Keratinocyte (primary cell): ENCODE data around the gene IL1RAPL1. TPM values are rescaled to one million over a fixed set of nuclear protein-coding genes. Genes with fewer than 3 reads are reported as not detected.

Experiments used
- DNase-seq: peaks from one replicate; pipeline ENCODE4 v3.0.0-alpha.2; 2011; ENCODE audit warnings: low read depth, missing footprints, low spot score
- FAIRE-seq: peaks from 2 replicates; lab custom pipeline; 2011; peaks lifted over from hg19 to GRCh38; lab: Jason Lieb, UNC
- H2AFZ ChIP-seq: 2 replicates; pipeline ENCODE4 v1.6.0; 2012; ENCODE audit warnings: low read length, control low read depth, inconsistent platforms; ENCODE audit not compliant: control insufficient read depth
- H3K27ac ChIP-seq: 2 replicates; pipeline ENCODE4 v1.5.1; 2011; ENCODE audit warnings: low read length; ENCODE audit not compliant: control insufficient read depth, insufficient read depth
- H3K27me3 ChIP-seq: 3 replicates; pipeline ENCODE4 v1.6.0; 2011; ENCODE audit warnings: low read length; ENCODE audit not compliant: control insufficient read depth, insufficient read depth; ENCODE audit errors: extremely low read depth
- H3K36me3 ChIP-seq, 2 experiments: 2 replicates in 1 of 2; 3 replicates in 1 of 2; pipeline ENCODE4 v1.5.1; 2011; ENCODE audit warnings: low read length in 2 of 2, mild to moderate bottlenecking in 1 of 2; ENCODE audit not compliant: control insufficient read depth in 2 of 2, insufficient read depth in 2 of 2; ENCODE audit errors: extremely low read depth in 1 of 2
- H3K4me1 ChIP-seq: 3 replicates; pipeline ENCODE4 v1.5.1; 2011; ENCODE audit warnings: low read length; ENCODE audit not compliant: control insufficient read depth, insufficient read depth; ENCODE audit errors: extremely low read depth
- H3K4me2 ChIP-seq: 3 replicates; pipeline ENCODE4 v1.6.0; 2011; ENCODE audit warnings: low read depth, low read length; ENCODE audit not compliant: control insufficient read depth, insufficient read depth; ENCODE audit errors: extremely low read depth
- H3K4me3 ChIP-seq, 3 experiments: fragments of 200-600 bp in 1 of 3; sonication (generic) in 1 of 3; 2 replicates in 2 of 3; 3 replicates in 1 of 3; pipeline ENCODE4 v1.5.1; 2011 to 2016; ENCODE audit warnings: low read length in 3 of 3, mild to moderate bottlenecking in 3 of 3, control low read depth in 2 of 3, inconsistent platforms in 1 of 3, low read depth in 1 of 3, mixed read lengths in 1 of 3, mixed run types in 1 of 3, moderate library complexity in 1 of 3; ENCODE audit not compliant: control insufficient read depth in 2 of 3, insufficient read depth in 2 of 3; ENCODE audit errors: extremely low read depth in 1 of 3
- H3K79me2 ChIP-seq: 2 replicates; pipeline ENCODE4 v1.6.0; 2012; ENCODE audit warnings: low read length; ENCODE audit not compliant: control insufficient read depth, insufficient read depth
- H3K9ac ChIP-seq: 3 replicates; pipeline ENCODE4 v1.6.0; 2011; ENCODE audit warnings: low read length; ENCODE audit not compliant: control insufficient read depth, insufficient read depth; ENCODE audit errors: extremely low read depth
- H3K9me1 ChIP-seq: 3 replicates; pipeline ENCODE4 v1.6.0; 2011; ENCODE audit warnings: low read length; ENCODE audit not compliant: control insufficient read depth, insufficient read depth; ENCODE audit errors: extremely low read depth
- H3K9me3 ChIP-seq: 2 replicates; pipeline ENCODE4 v1.5.1; 2012; ENCODE audit warnings: low read depth, low read length; ENCODE audit not compliant: control insufficient read depth
- H4K20me1 ChIP-seq: 3 replicates; pipeline ENCODE4 v1.6.0; 2011; ENCODE audit warnings: low read length; ENCODE audit not compliant: control insufficient read depth, insufficient read depth; ENCODE audit errors: extremely low read depth
- CTCF ChIP-seq, 3 experiments: IDR thresholded peaks in 1 of 3; conservative IDR thresholded peaks in 1 of 3; optimal IDR thresholded peaks in 1 of 3; 2 replicates in 2 of 3; 3 replicates in 1 of 3; pipeline versions ENCODE3 to v1.5.1; 2011; ENCODE audit warnings: low read length in 3 of 3, mild to moderate bottlenecking in 3 of 3, moderate library complexity in 2 of 3, control low read depth in 1 of 3, inconsistent platforms in 1 of 3; ENCODE audit not compliant: insufficient read depth in 2 of 3; ENCODE audit errors: extremely low read depth in 1 of 3
- EZH2 ChIP-seq: IDR thresholded peaks from one replicate; pipeline ENCODE4 v1.6.1; 2012; ENCODE audit warnings: inconsistent platforms, mild to moderate bottlenecking, low read length, moderate library complexity
- dilution Hi-C: fragments of 300-500 bp; cut with MboI; formaldehyde crosslinking; loops from one replicate; pipeline ENCODE4 v1.7.0; 2020; ENCODE audit warnings: low sequenced_read_pairs; ENCODE audit not compliant: extremely low pct_ligation_motif_present
- polyA plus RNA-seq, 5 experiments: library from polyadenylated mRNA; depleted of rRNA in 3 of 5; stranded (reverse) in 3 of 5; stranded (forward) in 1 of 5; unstranded in 1 of 5; fragments of >200 nt; gene quantifications; 1 replicate in 1 of 5; 2 replicates in 3 of 5; 3 replicates in 1 of 5; pipeline versions ENCODE4 v1.2.1 to v1.2.3, GENCODE V29; 2011 to 2012; ENCODE audit warnings: missing spikeins in 2 of 5, low read depth in 1 of 5, low replicate concordance in 1 of 5

The IL1RAPL1 gene
- polyA plus RNA-seq, 1 donor (not counting 4 experiments of a cell fraction or from before 2014, with no cell fraction given): 2.8 TPM

DNA sequence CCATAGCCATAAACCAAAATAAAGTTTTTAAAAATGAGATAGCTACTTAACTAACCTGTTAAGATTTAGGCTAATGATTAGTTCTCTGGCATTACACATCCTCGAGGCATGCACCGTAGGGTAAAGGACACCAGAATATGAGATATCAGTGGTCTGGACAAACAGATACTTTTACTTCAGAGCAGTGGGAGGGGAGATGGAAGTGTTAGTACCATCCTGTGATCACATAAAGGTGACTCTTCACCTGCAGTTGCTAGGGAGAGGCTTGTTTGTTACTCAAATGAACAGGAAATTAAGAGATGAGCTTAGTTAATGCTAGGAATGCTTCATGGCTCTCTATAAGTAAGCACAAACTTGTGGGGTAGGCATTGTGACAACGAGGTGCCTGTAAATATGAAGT is 1003.7 kb downstream of the IL1RAPL1 start:
- Histone ChIP-seq H4K20me1 (no peaks in the 10 kb centered on the region), H3K27ac (no peak overlapping the region), H3K9me1 (no peaks in the 10 kb centered on the region), H3K4me1 (no peaks in the 10 kb centered on the region), H3K4me3 (no peak overlapping the region), H2AFZ (no peak overlapping the region), H3K79me2 (no peaks in the 10 kb centered on the region), H3K9me3 (no peaks in the 10 kb centered on the region), H3K9ac (no peak overlapping the region), H3K27me3 (no peaks in the 10 kb centered on the region), H3K36me3 (no peaks in the 10 kb centered on the region), H3K4me2 (no peak overlapping the region)
- FAIRE-seq: no peak
- TF ChIP-seq EZH2 (no peak), CTCF (optimal IDR thresholded peaks at IDR 0.05 in 1 of 3, IDR thresholded peaks at IDR 0.05 in 1 of 3, conservative IDR thresholded peaks at IDR 0.05 in 1 of 3; ENCODE audit: extremely low read depth in 1 of 3, insufficient read depth in 2 of 3, low read length in 3 of 3) (no peak)
- dilution Hi-C loops: no loop called here
- DNase-seq: no peak

DNA sequence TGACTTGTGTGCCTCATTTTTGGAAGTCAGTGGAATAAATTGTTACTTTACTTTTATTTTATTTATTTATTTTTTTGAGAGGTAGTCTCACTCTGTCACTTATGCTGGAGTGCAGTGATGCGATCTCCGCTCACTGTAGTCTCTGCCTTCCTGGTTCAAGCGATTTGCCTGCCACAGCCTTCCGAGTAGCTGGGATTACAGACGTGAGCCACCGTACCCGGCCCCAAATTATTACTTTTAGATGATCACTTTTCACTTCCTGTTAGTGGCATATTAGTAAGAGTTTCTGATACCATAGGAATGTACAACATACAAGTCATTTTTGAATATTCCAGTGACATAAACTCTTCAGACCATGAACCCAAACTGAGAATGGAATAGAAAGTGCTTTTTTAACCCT is 1017.1 kb downstream of the IL1RAPL1 start:
- dilution Hi-C loops: no loop called here
- H3K27me3 ChIP-seq: no peaks in the 10 kb centered on the region
- no peaks in the 10 kb centered on the region for H3K36me3 ChIP-seq
- no peaks in the 10 kb centered on the region for H4K20me1 ChIP-seq
- DNase-seq (no peak), FAIRE-seq (no peak)
- H3K4me2 ChIP-seq: no peak overlapping the region
- H3K79me2 ChIP-seq: no peaks in the 10 kb centered on the region
- H3K9me3 ChIP-seq: no peaks in the 10 kb centered on the region
- H3K4me1 ChIP-seq: no peaks in the 10 kb centered on the region
- no peak overlapping the region for H3K9ac ChIP-seq
- TF ChIP-seq EZH2 (no peak), CTCF (optimal IDR thresholded peaks at IDR 0.05 in 1 of 3, IDR thresholded peaks at IDR 0.05 in 1 of 3, conservative IDR thresholded peaks at IDR 0.05 in 1 of 3; ENCODE audit: extremely low read depth in 1 of 3, insufficient read depth in 2 of 3, low read length in 3 of 3) (no peak)
- H2AFZ ChIP-seq: no peak overlapping the region
- H3K9me1 ChIP-seq: no peaks in the 10 kb centered on the region
- H3K27ac ChIP-seq: no peak overlapping the region
- H3K4me3 ChIP-seq: no peak overlapping the region
